GM19193 (cell line): Measurements from ENCODE around the gene GLS.

Source experiments
- POLR2A ChIP-seq: IDR thresholded peaks from 4 replicates; pipeline ENCODE4 v1.6.1; 2011; ENCODE audit not compliant: insufficient read depth, insufficient read length; ENCODE audit errors: extremely low read depth

Gene GLS

GRCh38 chr2:190847504-190848081 lies 33.0 kb upstream of the GLS start:
- no peak for TF ChIP-seq POLR2A

- no peak for TF ChIP-seq POLR2A
Observed at GRCh38 chr2:190849774-190850173, 30.8 kb upstream of the GLS start.

- no peak for TF ChIP-seq POLR2A
Observed at GRCh38 chr2:190853531-190854383, 26.9 kb upstream of the GLS start.

GRCh38 chr2:190854726-190855125 lies 25.9 kb upstream of the GLS start:
- TF ChIP-seq POLR2A: no peak

- TF ChIP-seq POLR2A: no peak
Observed at GRCh38 chr2:190855245-190855644, 25.4 kb upstream of the GLS start.

GRCh38 chr2:190856985-190857384 lies 23.6 kb upstream of the GLS start:
- no peak for TF ChIP-seq POLR2A

GRCh38 chr2:190858817-190859216 lies 21.8 kb upstream of the GLS start:
- TF ChIP-seq POLR2A: no peak

- no peak for TF ChIP-seq POLR2A
Observed at GRCh38 chr2:190859347-190860297, 21.0 kb upstream of the GLS start.

- TF ChIP-seq POLR2A: no peak
Observed at GRCh38 chr2:190860985-190861680, 19.5 kb upstream of the GLS start.

GRCh38 chr2:190862571-190862991 lies 18.0 kb upstream of the GLS start:
- TF ChIP-seq POLR2A: no peak

GRCh38 chr2:190863946-190864345 lies 16.7 kb upstream of the GLS start:
- no peak for TF ChIP-seq POLR2A

GRCh38 chr2:190864375-190864774 lies 16.2 kb upstream of the GLS start:
- no peak for TF ChIP-seq POLR2A

GRCh38 chr2:190867212-190867611 lies 13.4 kb upstream of the GLS start:
- TF ChIP-seq POLR2A: no peak

GRCh38 chr2:190867832-190868231 lies 12.8 kb upstream of the GLS start:
- no peak for TF ChIP-seq POLR2A

GRCh38 chr2:190869721-190870120 lies 10.9 kb upstream of the GLS start:
- TF ChIP-seq POLR2A: no peak
